GM18868 (cell line): ENCODE measurements around the gene PCDH9.

Source experiments
- ATAC-seq: cut with Tn5 transposase; IDR thresholded peaks from one replicate; pipeline ENCODE4 v1.9.1; 2021; ENCODE audit warnings: mild to moderate bottlenecking, moderate library complexity; ENCODE audit not compliant: unreplicated experiment

PCDH9 gene

DNA sequence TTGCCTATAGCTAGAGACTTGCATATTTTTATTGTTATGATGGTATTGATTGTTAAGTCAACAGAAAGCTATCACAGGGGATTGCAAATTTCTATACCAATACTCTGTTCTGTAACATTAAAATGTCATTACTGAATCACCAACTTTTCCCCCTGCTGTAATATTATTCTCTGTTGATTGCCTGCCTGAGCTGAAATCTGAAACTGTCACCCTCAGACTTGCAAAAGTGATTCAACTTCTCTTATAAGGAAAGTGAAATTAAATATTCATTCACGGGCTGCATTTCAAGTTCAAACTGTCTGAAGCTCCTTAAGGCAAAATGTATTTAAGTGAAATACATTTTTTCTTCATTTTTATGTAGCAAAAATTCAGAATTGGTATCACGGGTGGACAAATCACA lies 723.2 kb downstream of the PCDH9 start:
- ATAC-seq: no peak

DNA sequence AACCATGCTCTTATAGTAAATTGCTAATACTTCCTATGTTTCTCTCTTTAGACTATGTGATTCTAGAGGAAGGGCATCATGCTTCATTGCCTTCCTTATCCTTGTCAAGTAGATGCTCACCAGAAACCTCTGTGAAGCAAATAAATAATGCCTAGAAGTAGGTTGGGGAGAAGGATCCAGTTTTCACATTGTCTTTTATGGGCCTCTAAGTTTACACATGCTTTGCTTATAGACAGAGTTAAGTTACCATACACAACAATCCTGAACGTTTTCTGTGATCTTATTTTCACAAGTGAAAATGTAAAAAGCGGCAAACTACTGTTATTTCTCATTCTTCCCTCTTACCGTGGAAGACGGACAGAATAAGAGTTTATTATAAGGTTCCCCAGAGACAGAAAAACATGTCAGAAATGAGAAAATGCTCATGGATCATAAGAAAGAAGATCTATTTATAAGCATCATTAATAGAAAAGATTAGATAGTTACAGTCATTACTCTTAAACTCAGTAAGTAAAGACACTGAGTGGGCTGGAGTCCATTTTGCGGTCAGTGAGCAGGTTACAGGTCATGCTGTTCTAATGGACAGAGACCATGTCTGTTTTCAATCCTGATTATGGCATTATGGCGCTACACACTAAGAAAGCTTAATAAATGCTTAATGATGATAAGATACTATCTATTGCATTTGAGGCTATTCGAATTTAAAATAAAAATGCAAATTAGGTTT lies 723.9 kb downstream of the PCDH9 start:
- ATAC-seq: no peak

DNA sequence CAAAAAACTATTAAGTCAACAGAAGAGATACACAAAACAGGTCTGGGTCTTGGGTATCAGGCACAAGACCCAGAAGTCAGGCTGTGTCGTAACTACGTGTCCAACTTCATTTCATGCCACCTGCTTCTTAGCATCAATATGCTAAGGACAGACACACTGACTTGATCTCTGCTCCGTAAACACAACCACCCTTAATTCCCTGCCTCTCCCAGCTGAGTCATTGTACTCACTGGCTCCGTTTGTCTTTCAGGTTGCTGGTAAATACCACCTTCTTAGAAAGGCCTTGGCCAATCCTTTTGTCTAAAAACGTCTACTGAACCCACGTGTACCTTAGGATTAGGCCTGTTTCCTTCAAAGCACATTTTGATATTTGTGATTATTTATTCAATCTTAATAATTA lies 726.2 kb downstream of the PCDH9 start:
- ATAC-seq: no peak

DNA sequence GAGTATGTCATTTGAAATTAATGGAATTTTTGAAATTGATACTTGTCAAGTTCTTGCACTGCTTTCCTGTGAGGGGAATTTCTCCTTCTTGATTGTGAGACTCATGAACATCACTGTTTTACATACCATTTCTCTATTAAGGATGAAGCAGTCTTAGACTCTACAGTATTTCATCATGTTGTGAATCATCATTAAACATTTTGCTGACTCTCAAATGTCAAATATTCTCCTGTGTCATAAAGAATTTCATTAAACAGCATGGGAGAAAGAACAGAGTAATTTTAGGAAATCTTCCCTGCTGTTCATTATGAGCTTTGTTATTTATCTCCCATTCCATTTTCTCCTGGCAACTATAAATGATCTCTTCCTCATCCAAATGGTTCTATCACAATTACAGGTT lies 729.0 kb downstream of the PCDH9 start:
- ATAC-seq: no peak

DNA sequence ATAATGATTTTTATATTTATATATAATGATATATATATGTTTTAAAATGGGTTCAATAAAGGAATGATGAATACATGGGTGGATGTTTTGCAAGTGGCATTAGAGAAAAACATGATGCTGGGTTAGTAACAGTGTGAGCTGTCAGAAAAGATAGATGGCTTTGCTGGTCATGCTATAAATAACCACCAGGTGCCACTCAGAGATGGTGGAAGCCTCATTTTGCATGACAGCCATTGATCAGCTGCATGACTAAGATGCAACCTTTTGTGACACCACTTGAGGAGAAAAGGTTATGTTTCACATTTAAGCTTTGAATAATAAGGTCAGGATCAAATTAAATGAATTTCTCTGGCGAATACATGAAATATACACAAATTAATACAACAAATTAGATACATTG lies 737.7 kb downstream of the PCDH9 start:
- ATAC-seq: peak; percentile 73

DNA sequence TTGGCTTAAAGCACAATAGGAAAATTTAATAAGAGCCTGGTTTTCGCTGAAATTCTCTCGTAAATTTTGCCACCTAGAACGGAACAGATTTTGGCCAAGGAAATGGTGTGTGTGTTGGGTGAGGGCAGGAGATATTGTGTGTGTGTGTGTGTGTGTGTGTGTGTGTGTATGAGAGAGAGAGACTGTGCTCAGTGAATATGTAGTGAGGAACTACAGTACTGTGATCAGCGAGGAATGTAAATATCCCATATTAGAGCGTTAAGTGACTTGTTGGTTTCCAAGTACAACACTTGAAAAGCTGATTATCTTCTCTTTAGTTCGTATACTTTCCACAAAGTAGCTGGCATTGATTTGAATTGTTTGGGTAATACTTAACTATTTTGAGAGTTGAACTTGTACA lies 738.9 kb downstream of the PCDH9 start:
- no peak for ATAC-seq

DNA sequence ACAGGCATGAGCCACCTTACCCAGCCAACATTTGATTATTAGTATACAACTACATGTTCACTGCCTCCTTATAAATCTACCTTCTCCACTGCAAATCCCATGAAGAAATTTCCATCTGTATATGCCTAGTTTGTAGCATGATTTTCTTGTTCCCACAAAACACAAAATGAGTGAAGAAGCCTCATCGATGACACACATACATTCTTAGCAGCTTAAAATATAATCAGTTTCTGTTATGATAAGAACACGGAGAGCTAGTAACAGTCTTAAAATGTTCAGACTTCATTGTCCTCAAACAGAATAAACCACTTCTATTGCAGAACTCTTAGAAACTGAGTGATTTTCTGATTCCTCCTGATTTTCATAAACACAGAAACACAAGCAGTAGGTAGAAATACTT lies 740.5 kb downstream of the PCDH9 start:
- ATAC-seq: no peak

GRCh38 chr13:66489172-66489571 lies 741.0 kb downstream of the PCDH9 start:
- ATAC-seq: no peak

GRCh38 chr13:66483712-66484111 lies 746.4 kb downstream of the PCDH9 start:
- ATAC-seq: no peak

GRCh38 chr13:66482836-66483235 lies 747.3 kb downstream of the PCDH9 start:
- no peak for ATAC-seq

DNA sequence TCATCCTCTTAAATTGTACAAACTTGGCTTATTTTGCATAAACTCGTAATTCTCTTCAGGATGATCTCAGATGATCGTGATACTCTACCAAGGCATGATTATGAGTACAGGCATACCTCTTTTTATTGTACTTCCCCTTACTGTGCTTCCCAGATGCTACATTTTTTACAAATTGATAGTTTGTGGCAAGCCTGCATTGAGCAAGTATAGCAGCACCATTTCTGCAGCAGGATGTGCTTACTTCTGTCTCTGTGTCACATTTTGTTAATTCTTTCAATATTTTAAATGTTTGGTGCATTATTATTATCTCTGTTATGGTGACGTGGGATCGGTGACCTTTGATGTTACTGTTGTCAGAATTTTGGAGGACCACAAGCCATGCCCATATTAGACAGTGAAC lies 752.3 kb downstream of the PCDH9 start:
- ATAC-seq: no peak

- ATAC-seq: no peak
These were observed 755.1 kb downstream of the PCDH9 start for GRCh38 chr13:66475061-66475460.

- no peak for ATAC-seq
These were observed 760.4 kb downstream of the PCDH9 start for GRCh38 chr13:66469745-66470144.

GRCh38 chr13:66468656-66469055 lies 761.5 kb downstream of the PCDH9 start:
- ATAC-seq: no peak

- no peak for ATAC-seq
These were observed 767.9 kb downstream of the PCDH9 start for GRCh38 chr13:66462187-66462586.

- no peak for ATAC-seq
These were observed 769.1 kb downstream of the PCDH9 start for GRCh38 chr13:66461021-66461420.

DNA sequence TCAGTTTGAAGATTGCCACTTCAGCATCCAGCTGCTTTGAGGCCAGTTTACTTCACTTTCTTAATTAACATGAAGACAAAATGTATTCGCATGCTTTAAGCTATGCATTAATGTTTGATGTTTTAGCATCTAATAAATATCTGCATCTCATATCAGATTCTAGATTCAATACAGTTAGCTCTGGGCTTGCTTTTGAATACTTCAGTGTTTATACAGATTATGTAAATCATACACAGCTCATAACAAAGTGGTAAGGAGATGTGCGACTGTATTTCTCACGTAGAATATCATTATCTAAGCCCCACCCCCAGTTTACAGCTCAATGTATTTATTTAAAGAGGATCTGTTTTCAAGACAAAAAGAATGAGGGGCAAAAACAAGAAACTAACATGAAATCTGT lies 770.5 kb downstream of the PCDH9 start:
- no peak for ATAC-seq

GRCh38 chr13:66459143-66459542 lies 771.0 kb downstream of the PCDH9 start:
- ATAC-seq: no peak

DNA sequence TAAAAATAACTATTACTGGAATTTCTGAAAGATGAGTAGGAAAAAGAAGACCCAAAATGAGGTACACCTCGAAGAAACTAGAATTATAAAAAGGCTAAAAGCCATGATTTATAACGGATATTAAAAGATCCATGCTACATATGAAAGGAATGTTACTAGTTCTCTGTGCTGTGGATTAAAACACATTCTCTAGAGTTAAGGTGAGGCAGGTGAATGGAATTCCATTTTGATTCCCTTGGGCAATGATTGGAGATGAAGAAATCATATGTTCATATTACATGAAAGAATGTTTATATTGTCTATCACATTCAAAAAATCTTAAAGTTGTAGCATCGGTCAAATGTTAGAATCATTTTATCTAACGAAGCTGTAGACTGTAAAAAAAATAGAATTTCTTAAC lies 783.7 kb downstream of the PCDH9 start:
- ATAC-seq: no peak

- no peak for ATAC-seq
These were observed 786.2 kb downstream of the PCDH9 start for GRCh38 chr13:66443926-66444325.

DNA sequence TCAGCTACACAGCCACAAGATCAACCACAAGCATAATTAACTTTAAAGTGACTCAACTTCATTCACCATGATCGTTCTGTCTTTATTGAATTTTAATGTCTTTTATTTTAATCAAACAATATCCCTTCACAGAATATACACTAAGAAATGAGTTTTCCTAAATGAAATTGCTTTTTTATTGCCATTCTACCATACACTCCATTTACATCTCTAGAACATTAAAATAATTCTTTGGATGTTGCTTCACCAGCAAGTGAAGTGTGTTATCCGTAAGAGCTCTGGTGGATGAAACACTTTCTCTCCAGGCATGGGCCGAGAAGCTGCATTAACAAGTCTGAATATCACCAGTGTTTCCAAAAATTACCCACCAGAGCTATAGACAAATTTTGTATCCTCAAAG lies 789.2 kb downstream of the PCDH9 start:
- ATAC-seq: no peak

DNA sequence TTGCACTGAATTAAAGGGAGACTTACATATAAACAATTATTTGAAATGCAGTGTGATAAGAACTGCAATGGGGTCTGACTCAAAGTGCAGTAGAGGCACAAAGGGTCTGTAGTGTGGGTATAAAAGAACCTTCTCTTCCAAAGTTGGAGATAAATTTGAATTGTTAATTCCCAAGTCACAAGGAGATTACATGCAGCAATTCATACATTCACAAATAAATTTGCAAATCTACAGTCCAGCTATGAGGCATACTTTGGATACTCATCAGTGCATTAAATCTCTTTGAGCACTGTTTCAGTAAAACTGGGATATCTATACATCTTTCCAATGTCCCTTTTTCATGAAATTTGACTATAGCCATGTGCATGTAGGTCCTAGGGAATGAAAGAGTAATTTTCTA lies 799.4 kb downstream of the PCDH9 start:
- ATAC-seq: no peak

GRCh38 chr13:66430269-66430668 lies 799.9 kb downstream of the PCDH9 start:
- no peak for ATAC-seq
